HG02798 (cell line): Measurements from ENCODE around the gene SLC22A2.
A peak's percentile ranks its signal among the peaks of the same experiment; 100 is the strongest.

Experiments used
- ATAC-seq: cut with Tn5 transposase; IDR thresholded peaks from one replicate; pipeline ENCODE4 v1.9.1; 2021; ENCODE audit warnings: mild to moderate bottlenecking; ENCODE audit not compliant: unreplicated experiment, poor library complexity

SLC22A2 gene

DNA sequence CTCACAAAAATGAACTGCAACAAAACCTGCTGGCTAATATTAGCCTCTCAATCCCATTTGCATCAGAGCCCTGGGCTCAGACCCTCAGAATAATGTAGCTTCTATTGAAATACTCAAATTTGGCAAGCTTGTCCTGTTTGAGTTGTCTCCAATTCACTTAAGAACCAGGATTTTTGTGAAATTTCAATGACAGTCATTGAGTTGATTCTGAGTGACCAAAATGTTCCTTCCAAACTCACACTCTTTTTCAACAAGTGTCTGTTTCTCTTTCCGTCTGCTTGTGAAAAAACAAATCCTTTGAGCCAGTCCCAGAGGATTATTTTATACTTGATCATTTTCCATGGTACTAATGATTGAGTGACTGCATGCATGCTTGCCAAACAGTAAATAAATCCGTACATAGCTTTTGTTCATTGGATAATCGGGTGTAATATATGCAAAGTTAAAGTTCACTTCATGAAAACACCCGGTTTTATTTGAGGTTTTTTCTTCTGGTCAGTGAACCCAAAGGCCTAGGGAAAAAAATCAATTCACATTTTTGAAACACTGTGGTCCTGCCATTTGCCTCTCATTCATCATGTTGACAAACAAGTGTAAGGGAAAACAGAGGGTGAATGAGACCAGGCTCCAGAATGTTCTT, 16.4 kb upstream of the SLC22A2 start:
- no peak for ATAC-seq

- no peak for ATAC-seq
Observed at GRCh38 chr6:160273750-160274149, 15.1 kb upstream of the SLC22A2 start.

- no peak for ATAC-seq
Observed at GRCh38 chr6:160273196-160273595, 14.6 kb upstream of the SLC22A2 start.

GRCh38 chr6:160272707-160273106, 14.1 kb upstream of the SLC22A2 start:
- no peak for ATAC-seq

- ATAC-seq: no peak
Observed at GRCh38 chr6:160270347-160270746, 11.7 kb upstream of the SLC22A2 start.

- ATAC-seq: no peak
Observed at GRCh38 chr6:160269771-160270170, 11.2 kb upstream of the SLC22A2 start.

- no peak for ATAC-seq
Observed at GRCh38 chr6:160269023-160269521, 10.5 kb upstream of the SLC22A2 start.

DNA sequence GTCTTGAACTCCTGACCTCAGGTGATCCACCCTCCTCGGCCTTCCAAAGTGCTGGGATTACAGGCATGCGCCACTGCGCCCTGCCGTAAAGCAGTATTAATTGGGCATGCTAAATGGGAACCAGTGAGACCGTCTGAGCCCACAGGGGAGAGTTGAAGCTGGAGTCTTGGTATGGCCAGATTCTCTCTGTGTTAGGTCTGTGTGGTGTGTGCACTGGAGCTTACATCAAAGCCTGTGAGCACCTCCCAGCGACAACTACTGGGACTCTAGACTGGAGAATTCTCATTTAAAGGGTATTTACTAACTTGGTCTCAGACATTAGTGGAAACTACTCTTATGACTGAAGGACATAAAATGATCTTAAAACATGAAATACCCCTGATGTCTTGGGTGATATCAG, 8.5 kb upstream of the SLC22A2 start:
- no peak for ATAC-seq

DNA sequence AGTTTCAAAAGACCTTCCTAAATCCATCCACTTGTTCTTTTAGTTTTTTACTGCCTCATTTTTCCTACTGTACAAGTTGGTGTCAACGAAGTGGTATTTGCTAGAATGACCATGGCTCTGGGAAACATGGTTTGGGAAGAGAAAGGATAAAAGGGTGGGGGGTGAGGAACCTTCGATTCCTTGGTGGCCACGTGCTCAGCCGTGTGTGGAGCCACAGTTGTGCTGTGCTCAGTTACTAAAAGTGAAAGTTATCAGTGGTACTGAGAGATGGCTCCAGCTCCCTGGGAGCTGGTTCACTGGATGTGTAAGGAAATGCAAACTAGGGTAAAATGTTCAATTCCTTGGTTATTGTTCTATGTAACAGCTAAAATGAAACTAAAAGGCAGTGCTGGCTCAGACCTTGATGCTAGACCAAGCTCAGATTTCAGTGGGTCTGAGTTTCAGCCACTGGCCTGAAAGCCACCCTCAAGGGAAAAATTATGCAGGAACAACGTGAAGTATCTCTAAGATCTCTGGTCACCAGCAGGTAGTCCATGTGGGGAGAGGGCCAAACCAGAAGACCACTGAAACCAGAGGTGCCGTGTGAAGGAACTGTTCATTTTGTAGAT, 7.4 kb upstream of the SLC22A2 start:
- ATAC-seq: peak; percentile 73

GRCh38 chr6:160264061-160264612, 5.5 kb upstream of the SLC22A2 start:
- no peak for ATAC-seq

DNA sequence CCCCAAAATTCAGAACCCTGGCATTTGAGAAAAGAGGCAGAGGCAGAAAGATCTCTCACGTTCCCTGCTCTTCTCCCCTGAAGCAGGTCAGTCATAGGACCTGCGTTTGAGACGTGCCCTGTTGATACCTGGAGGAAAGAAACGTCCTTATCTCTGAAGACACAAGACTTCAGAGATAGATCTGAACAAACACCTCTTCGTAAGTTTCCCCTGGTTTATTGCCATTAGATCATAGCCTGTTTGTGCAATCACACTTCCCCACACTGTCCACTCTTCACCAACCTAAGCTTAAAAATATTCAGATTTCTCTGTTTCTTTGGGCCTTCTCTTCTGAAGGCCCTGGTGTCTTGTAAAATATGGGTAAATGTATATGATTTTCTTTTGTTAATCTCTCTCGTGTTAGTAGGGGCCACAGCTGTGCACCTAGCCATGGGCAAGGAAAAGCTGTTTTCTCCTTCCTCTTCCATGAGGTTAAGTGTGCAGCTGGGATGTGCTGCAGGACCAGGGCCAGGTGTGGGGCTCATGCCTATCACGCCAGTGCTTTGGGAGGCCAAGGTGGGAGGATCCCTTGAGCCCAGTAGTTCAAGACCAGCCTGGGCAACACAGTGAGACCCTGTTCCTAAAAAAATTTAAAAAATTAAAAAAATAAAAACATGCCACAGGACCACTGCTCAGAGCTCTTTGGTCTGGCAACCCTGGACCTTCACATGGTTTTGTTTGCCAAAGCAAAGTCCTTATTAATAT, 4.7 kb upstream of the SLC22A2 start:
- no peak for ATAC-seq

DNA sequence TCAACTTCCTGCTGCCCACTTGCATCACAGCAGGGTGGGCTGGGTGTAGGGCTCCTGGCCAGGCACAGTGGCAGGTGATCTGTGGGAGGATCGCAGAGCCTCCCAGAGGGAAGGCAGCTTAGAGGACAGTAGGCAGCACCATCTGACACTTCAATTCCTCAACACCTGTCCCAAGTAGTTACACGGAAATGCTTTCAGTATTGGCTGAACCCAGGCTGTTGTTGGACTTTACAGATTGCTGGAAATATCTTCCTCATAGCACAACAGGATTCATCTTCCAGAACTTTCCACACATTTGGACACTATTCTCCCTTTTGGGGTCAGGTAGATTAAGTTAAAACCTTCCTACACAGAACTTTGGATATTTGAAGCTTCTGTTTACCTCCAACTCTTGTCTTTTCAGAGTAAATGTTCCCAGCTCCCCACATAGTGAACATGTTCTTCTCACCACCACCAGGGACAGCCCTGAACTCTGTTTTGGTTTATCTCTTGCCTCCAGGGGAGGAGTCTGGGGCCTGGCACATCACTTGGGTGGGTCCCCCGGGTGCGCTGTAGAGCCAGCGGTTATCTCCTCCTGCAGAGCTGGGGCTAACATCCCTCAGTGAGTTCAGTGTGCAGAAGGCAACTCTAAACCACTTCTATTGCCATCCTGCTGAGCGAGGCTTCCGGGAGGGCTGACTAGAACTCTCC, 3.5 kb upstream of the SLC22A2 start:
- ATAC-seq: no peak

GRCh38 chr6:160260803-160261450, 2.3 kb upstream of the SLC22A2 start:
- peak; percentile 17 for ATAC-seq

- peak; percentile 48 for ATAC-seq
Observed at GRCh38 chr6:160260367-160260766, 1.7 kb upstream of the SLC22A2 start.

- no peak for ATAC-seq
Observed at GRCh38 chr6:160259598-160259997, 977 bp upstream of the SLC22A2 start.

DNA sequence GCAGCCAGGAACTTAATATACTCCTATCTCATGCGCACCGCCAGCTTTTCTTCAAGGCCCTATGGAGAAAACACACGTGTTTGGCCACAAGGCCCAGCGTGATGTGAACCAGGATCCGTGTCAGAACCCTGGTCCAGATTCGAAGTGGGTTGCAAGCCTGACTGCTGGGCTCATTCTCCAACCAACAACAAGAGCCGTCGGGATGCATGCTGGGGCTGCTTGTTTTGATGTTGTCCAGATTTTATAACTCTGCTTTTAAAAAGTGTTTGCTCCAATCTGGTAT, 463 bp upstream of the SLC22A2 start:
- ATAC-seq: no peak

DNA sequence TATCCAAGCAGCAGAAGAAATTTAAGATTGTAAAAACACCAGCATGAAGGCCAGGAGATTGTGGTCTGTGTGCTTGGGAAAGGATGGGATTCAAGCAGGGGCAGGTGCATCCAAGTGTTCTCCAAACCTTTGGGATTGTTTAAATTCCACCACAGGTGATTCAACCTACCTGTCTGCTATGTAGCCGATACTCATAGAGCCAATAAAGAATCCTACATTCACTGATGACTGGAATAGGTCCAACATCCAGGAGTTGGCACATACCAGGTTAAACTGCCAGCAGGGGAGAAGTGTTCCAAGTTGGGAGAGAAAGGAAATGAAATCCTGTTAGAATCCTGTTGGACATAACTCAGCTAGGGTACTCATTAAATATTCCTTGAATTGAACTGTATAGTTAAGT, 2.2 kb downstream of the SLC22A2 start:
- no peak for ATAC-seq

DNA sequence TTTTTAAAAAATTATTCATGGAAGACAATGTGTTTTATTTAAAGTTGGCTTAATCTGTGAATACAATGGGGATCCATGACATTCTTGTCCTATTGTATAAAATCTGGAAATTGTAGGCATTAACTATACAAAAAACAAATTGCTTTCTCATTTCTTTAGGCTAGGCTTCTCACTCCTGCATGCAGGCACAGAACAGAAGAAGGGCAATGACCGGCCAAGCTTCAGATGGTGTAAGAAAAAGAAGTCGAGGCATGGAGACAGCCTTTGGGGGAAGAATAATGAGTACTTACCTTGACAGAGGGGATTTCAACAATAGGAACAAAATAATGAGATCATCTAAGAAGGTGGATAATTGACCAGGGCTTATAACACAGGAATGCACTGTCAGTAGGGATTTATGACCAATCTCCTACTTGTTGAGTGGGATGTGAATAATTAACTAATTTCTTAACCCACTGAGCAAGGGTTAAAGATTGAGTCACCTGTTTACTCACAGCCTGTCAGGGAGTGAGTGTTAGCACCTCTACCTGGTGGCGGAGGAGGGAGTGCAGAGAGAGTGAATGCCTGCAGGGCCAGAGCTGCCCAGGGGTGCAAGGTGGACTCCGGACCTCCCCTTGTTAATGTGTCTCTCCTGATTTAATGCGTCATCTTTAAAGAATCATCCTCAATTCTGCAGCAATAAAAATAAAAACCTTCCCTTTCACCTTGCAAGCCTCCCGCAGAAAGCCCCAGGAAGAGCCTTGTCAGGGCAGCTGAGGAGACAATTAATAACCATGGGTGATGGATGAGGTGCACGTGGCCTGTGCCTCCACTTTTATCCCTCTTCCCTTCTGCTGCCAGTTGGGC, 3.9 kb downstream of the SLC22A2 start:
- no peak for ATAC-seq

- peak; percentile 44 for ATAC-seq
Observed at GRCh38 chr6:160253714-160254113, 4.9 kb downstream of the SLC22A2 start.
